ENCODE data around the gene ISOC2.
A peak's percentile ranks its signal among the peaks of the same experiment; 100 is the strongest.

DNA sequence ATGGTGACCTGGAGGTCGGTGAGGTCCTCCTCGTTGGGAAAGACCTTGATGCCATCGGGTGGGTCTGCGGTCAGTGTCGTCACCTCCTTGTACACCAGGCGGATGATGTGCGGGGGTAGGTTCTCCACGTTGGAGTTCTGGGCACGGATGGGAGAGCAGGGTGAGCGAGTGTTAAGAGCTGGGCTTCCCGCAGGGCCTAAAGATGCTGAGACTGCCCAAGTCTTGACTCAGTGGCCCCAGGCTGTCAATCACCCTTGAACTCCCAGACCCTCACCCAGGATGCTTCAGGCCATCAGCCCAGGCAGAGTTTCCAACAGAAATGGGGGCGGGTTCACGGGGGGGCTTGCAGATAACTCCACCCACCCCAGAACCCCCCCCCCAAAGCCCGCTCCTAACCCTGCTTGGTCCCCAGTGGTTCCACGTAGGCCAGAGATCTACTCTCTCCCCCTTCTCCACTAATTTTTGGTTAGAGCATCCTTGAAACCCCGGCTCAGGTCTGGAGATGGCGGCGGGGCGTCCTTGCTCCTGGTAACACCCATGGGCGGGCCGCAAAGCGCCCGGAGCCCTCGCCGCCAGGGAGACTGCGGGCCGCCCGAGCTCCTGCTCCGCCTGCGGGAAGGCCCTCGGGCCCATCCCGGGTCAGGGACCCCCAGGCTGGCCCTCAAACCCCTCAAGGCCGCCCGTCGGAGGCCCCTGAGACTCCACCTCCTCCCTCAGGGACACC lies 54.5 kb downstream of the ISOC2 start:
- no peak; the same call in 1 of the 2 replicates for TF ChIP-seq ZFX (CRISPR knock-in tag; IDR thresholded peaks at IDR 0.05)
- TF ChIP-seq SOX6 (IDR thresholded peaks at IDR 0.05) = no peak
- no peak for TF ChIP-seq MAFG (tag; conservative IDR thresholded peaks at IDR 0.05)
- no peak for TF ChIP-seq ZNF384 (IDR thresholded peaks at IDR 0.05; ENCODE audit: low read depth, low read length)
- TF ChIP-seq EGR1 (conservative IDR thresholded peaks at IDR 0.05) = no peak
- no peak for TF ChIP-seq HNRNPK (IDR thresholded peaks at IDR 0.05; ENCODE audit: low read depth, low read length, poor library complexity, severe bottlenecking)
- TF ChIP-seq NFYB (IDR thresholded peaks at IDR 0.05; ENCODE audit: extremely low read depth, insufficient read length) = no peak
- TF ChIP-seq, protein P1, sequence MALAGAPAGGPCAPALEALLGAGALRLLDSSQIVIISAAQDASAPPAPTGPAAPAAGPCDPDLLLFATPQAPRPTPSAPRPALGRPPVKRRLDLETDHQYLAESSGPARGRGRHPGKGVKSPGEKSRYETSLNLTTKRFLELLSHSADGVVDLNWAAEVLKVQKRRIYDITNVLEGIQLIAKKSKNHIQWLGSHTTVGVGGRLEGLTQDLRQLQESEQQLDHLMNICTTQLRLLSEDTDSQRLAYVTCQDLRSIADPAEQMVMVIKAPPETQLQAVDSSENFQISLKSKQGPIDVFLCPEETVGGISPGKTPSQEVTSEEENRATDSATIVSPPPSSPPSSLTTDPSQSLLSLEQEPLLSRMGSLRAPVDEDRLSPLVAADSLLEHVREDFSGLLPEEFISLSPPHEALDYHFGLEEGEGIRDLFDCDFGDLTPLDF (CRISPR knock-in tag; IDR thresholded peaks at IDR 0.05) = 0 out of 2 replicates have a peak, but pooled peaks have one; percentile 20
- TF ChIP-seq, protein P2, sequence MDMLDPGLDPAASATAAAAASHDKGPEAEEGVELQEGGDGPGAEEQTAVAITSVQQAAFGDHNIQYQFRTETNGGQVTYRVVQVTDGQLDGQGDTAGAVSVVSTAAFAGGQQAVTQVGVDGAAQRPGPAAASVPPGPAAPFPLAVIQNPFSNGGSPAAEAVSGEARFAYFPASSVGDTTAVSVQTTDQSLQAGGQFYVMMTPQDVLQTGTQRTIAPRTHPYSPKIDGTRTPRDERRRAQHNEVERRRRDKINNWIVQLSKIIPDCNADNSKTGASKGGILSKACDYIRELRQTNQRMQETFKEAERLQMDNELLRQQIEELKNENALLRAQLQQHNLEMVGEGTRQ (CRISPR knock-in tag; IDR thresholded peaks at IDR 0.05) = no peak
- TF ChIP-seq RBFOX2 (IDR thresholded peaks at IDR 0.05; ENCODE audit: low read depth, low read length) = no peak
- no peak for TF ChIP-seq HMG20A (CRISPR knock-in tag; conservative IDR thresholded peaks at IDR 0.05)
- TF ChIP-seq, protein P3, sequence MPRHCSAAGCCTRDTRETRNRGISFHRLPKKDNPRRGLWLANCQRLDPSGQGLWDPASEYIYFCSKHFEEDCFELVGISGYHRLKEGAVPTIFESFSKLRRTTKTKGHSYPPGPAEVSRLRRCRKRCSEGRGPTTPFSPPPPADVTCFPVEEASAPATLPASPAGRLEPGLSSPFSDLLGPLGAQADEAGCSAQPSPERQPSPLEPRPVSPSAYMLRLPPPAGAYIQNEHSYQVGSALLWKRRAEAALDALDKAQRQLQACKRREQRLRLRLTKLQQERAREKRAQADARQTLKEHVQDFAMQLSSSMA (CRISPR knock-in tag; IDR thresholded peaks at IDR 0.05) = no peak
- TF ChIP-seq, protein P4, sequence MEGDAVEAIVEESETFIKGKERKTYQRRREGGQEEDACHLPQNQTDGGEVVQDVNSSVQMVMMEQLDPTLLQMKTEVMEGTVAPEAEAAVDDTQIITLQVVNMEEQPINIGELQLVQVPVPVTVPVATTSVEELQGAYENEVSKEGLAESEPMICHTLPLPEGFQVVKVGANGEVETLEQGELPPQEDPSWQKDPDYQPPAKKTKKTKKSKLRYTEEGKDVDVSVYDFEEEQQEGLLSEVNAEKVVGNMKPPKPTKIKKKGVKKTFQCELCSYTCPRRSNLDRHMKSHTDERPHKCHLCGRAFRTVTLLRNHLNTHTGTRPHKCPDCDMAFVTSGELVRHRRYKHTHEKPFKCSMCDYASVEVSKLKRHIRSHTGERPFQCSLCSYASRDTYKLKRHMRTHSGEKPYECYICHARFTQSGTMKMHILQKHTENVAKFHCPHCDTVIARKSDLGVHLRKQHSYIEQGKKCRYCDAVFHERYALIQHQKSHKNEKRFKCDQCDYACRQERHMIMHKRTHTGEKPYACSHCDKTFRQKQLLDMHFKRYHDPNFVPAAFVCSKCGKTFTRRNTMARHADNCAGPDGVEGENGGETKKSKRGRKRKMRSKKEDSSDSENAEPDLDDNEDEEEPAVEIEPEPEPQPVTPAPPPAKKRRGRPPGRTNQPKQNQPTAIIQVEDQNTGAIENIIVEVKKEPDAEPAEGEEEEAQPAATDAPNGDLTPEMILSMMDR (IDR thresholded peaks at IDR 0.05 in 2 of 3, conservative IDR thresholded peaks at IDR 0.05 in 1 of 3; ENCODE audit: insufficient read depth in 2 of 3, low read depth in 1 of 3, low read length in 3 of 3) = no peak
